Measurements from ENCODE around the gene MPHOSPH10.

The MPHOSPH10 gene

DNA sequence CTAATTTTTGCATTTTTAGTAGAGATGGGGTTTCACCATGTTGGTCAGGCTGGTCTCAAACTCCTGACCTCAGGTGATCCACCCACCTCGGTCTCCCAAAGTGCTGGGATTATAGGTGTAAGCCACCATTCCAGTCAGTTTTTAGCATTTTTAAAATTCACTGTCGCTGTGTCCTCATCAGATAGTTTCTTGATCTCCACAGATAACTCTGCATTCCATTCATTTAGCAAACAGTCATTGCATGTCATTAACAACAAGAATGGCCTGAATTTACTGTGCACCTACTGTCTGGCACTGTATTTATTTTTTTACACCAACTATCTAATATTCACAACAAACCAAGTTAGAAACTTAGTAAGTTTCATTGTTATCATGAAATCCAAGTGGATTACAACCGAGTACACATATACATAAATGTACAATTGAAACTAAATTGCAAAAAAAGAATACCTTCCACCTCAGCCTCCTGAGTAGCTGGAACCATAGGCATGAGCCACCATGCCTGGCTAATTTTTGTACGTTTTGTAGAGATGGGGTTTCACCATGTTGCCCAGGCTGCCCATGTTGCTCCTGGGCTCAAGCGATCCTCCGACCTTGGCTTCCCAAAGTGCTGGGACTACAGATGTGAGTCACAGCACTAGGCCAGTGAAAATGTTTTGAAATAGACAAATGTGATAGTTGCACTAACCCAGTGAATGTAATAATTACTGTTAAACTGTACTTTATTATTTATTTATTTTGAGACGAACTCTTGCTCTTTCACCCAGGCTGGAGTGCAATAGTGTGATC lies 4.7 kb upstream of the MPHOSPH10 start:
- Histone ChIP-seq H3K9me3 (replicated peaks in 1 of 2; ENCODE audit: control insufficient read depth in 2 of 2, insufficient read depth in 1 of 2, low read depth in 1 of 2, low read length in 2 of 2) (no peaks in the 10 kb centered on the region), H3K4me3 (ENCODE audit: low read length in 2 of 2) (no peak overlapping the region), H2AK5ac (ENCODE audit: low read depth, low read length) (no peak overlapping the region), H2BK15ac (ENCODE audit: low read length) (no peak overlapping the region), H3K14ac (ENCODE audit: low read length) (no peak overlapping the region), H2BK12ac (ENCODE audit: low read length) (no peak overlapping the region), H3K18ac (ENCODE audit: low read length) (no peak overlapping the region), H2BK120ac (ENCODE audit: low read depth, low read length) (no peak overlapping the region), H3K23ac (ENCODE audit: low read depth, low read length, poor library complexity) (no peak overlapping the region), H3K4me2 (ENCODE audit: insufficient read depth, low read length, poor library complexity, severe bottlenecking) (no peak overlapping the region), H2AFZ (ENCODE audit: low read length) (no peak overlapping the region), H3K27me3 (ENCODE audit: control insufficient read depth in 3 of 3, insufficient read depth in 3 of 3, low read depth in 1 of 3, low read length in 3 of 3) (no peaks in the 10 kb centered on the region), H3K79me1 (ENCODE audit: low read depth, low read length) (peaks cover 4% of the 10 kb centered on the region), H4K8ac (ENCODE audit: low read depth, low read length) (no peak overlapping the region), H3K4ac (ENCODE audit: low read length) (no peak overlapping the region), H2BK5ac (ENCODE audit: low read length) (no peak overlapping the region), H3K36me3 (replicated peaks in 1 of 2; ENCODE audit: control insufficient read depth in 2 of 2, insufficient read depth in 2 of 2, low read length in 2 of 2) (peaks cover 0 to 34% of the 10 kb centered on the region in 2 donors), H4K91ac (ENCODE audit: low read depth, low read length, poor library complexity) (no peak overlapping the region), H3K4me1 (ENCODE audit: control insufficient read depth in 2 of 2, insufficient read depth in 1 of 2, low read depth in 1 of 2, low read length in 2 of 2) (peaks cover 0 to 4% of the 10 kb centered on the region in 2 donors), H3K27ac (replicated peaks; ENCODE audit: low read length) (no peak overlapping the region), H3K9ac (ENCODE audit: low read depth, low read length, poor library complexity) (no peak overlapping the region)
- no peak for DNase-seq (ENCODE audit: low spot score)
- no CpG with 5 or more reads among the region's 7 CpGs for WGBS, 2 donors (ENCODE audit: extremely low coverage in 2 of 2, insufficient read length in 2 of 2, insufficient replicate concordance in 1 of 2)

DNA sequence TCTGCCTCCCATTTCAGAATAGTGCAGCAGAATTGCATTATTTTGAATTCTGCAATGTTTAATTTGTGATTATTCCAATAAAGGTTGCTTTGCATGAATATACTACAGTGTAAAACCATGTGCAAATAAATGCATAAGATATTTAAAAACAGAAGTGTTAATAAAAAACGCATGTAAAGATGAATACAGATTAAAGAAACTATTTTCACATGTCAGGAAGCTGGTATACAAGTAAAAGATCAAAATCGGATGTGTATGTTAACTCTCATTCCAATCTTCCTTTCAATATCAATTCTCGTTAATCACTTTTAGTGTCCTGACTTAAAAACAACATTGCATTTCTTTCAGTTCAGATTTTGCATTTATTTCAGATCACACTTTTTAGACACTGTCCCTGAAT lies 3.5 kb upstream of the MPHOSPH10 start:
- no peak overlapping the region for H2AFZ ChIP-seq (ENCODE audit: low read length)
- WGBS, 2 donors (ENCODE audit: extremely low coverage in 2 of 2, insufficient read length in 2 of 2, insufficient replicate concordance in 1 of 2): no CpG with 5 or more reads among the region's 3 CpGs
- no peak overlapping the region for H2BK120ac ChIP-seq (ENCODE audit: low read depth, low read length)
- peaks cover 4% of the 10 kb centered on the region for H3K79me1 ChIP-seq (ENCODE audit: low read depth, low read length)
- no peak overlapping the region for H3K9ac ChIP-seq (ENCODE audit: low read depth, low read length, poor library complexity)
- no peak overlapping the region for H3K23ac ChIP-seq (ENCODE audit: low read depth, low read length, poor library complexity)
- H3K27ac ChIP-seq (replicated peaks; ENCODE audit: low read length): no peak overlapping the region
- no peaks in the 10 kb centered on the region for H3K9me3 ChIP-seq (replicated peaks in 1 of 2; ENCODE audit: control insufficient read depth in 2 of 2, insufficient read depth in 1 of 2, low read depth in 1 of 2, low read length in 2 of 2)
- H3K4me2 ChIP-seq (ENCODE audit: insufficient read depth, low read length, poor library complexity, severe bottlenecking): no peak overlapping the region
- peaks cover 2 to 7% of the 10 kb centered on the region in 2 donors for H3K4me1 ChIP-seq (ENCODE audit: control insufficient read depth in 2 of 2, insufficient read depth in 1 of 2, low read depth in 1 of 2, low read length in 2 of 2)
- no peak overlapping the region for H3K4me3 ChIP-seq (ENCODE audit: low read length in 2 of 2)
- no peak overlapping the region for H2BK12ac ChIP-seq (ENCODE audit: low read length)
- H4K8ac ChIP-seq (ENCODE audit: low read depth, low read length): no peak overlapping the region
- H4K91ac ChIP-seq (ENCODE audit: low read depth, low read length, poor library complexity): no peak overlapping the region
- no peaks in the 10 kb centered on the region for H3K27me3 ChIP-seq (ENCODE audit: control insufficient read depth in 3 of 3, insufficient read depth in 3 of 3, low read depth in 1 of 3, low read length in 3 of 3)
- no peak overlapping the region for H2AK5ac ChIP-seq (ENCODE audit: low read depth, low read length)
- no peak overlapping the region for H3K14ac ChIP-seq (ENCODE audit: low read length)
- H2BK5ac ChIP-seq (ENCODE audit: low read length): no peak overlapping the region
- H3K18ac ChIP-seq (ENCODE audit: low read length): no peak overlapping the region
- DNase-seq (ENCODE audit: low spot score): no peak
- H3K36me3 ChIP-seq (replicated peaks in 1 of 2; ENCODE audit: control insufficient read depth in 2 of 2, insufficient read depth in 2 of 2, low read length in 2 of 2): peaks cover 0 to 22% of the 10 kb centered on the region in 2 donors
- no peak overlapping the region for H2BK15ac ChIP-seq (ENCODE audit: low read length)
- H3K4ac ChIP-seq (ENCODE audit: low read length): no peak overlapping the region

DNA sequence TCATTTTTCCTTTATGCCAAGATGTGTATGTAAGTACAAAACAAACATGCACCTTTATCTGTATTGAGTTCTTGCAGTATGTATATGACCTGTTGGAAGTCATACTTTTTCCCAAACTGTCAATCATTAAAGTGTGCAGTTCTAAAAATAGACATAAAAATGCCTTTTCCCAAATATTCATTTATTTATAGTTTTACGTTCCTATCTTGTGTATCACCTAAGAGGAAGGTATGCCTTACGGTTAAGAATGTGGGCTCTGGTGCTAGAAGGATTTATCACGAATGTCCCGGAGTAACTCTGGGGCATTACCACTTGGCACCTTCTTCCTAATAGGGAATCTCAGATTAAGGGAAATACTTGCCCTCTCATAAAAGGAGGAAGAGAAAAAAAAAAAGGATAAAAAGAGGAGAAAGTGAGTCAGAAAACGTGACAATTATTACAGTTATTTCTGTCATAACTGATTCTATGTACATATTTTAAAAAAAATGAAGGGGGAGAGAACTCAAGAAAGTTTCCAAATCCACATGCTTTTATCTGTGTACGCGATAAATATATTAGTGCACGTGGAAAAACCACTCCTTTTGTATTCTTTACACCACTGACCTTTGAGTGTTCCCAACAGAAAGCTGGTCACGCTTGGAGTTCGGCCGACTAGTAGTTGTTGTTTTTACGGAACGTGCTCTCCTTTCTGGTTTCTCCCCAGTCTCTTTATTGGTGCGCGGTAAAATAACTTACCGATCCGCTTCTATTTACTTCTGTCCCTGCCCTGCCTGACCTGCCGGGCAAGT lies 1.1 kb upstream of the MPHOSPH10 start:
- Histone ChIP-seq H3K4me3 (ENCODE audit: low read length in 2 of 2) (peak overlapping the region; percentile 81 to 96), H3K23ac (ENCODE audit: low read depth, low read length, poor library complexity) (peak overlapping the region; percentile 60), H3K9me3 (replicated peaks in 1 of 2; ENCODE audit: control insufficient read depth in 2 of 2, insufficient read depth in 1 of 2, low read depth in 1 of 2, low read length in 2 of 2) (no peaks in the 10 kb centered on the region), H4K91ac (ENCODE audit: low read depth, low read length, poor library complexity) (no peak overlapping the region), H3K79me1 (ENCODE audit: low read depth, low read length) (peaks cover 4% of the 10 kb centered on the region), H3K18ac (ENCODE audit: low read length) (peak overlapping the region; percentile 97), H3K27ac (replicated peaks; ENCODE audit: low read length) (peak overlapping the region; percentile 52), H3K14ac (ENCODE audit: low read length) (no peak overlapping the region), H4K8ac (ENCODE audit: low read depth, low read length) (no peak overlapping the region), H3K4me1 (ENCODE audit: control insufficient read depth in 2 of 2, insufficient read depth in 1 of 2, low read depth in 1 of 2, low read length in 2 of 2) (peaks cover 2 to 11% of the 10 kb centered on the region in 2 donors), H3K4me2 (ENCODE audit: insufficient read depth, low read length, poor library complexity, severe bottlenecking) (peak overlapping the region; percentile 54), H2AFZ (ENCODE audit: low read length) (peak overlapping the region; percentile 96), H3K27me3 (ENCODE audit: control insufficient read depth in 3 of 3, insufficient read depth in 3 of 3, low read depth in 1 of 3, low read length in 3 of 3) (no peaks in the 10 kb centered on the region), H3K9ac (ENCODE audit: low read depth, low read length, poor library complexity) (peak overlapping the region; percentile 97), H2AK5ac (ENCODE audit: low read depth, low read length) (no peak overlapping the region), H2BK5ac (ENCODE audit: low read length) (peak overlapping the region; percentile 77), H2BK120ac (ENCODE audit: low read depth, low read length) (no peak overlapping the region), H2BK12ac (ENCODE audit: low read length) (no peak overlapping the region), H3K4ac (ENCODE audit: low read length) (no peak overlapping the region), H3K36me3 (replicated peaks in 1 of 2; ENCODE audit: control insufficient read depth in 2 of 2, insufficient read depth in 2 of 2, low read length in 2 of 2) (peaks cover 3 to 22% of the 10 kb centered on the region in 2 donors), H2BK15ac (ENCODE audit: low read length) (peak overlapping the region; percentile 82)
- WGBS, 2 donors (ENCODE audit: extremely low coverage in 2 of 2, insufficient read length in 2 of 2, insufficient replicate concordance in 1 of 2): no CpG with 5 or more reads among the region's 18 CpGs
- DNase-seq (ENCODE audit: low spot score): no peak

DNA sequence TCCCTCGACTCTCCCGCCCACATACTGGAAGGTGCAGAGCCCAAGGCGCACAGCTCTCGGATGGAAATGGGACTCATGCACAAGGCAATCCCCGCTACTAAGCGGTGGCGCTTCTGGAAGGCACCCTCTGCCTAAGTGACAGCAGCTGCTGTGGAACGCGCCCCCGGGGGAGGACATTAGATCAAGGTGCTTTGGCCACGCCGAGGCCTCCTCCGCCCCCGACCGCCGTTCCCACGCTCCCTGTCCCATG lies 607 bp upstream of the MPHOSPH10 start:
- Histone ChIP-seq H3K23ac (ENCODE audit: low read depth, low read length, poor library complexity) (peak overlapping the region; percentile 60), H3K4me2 (ENCODE audit: insufficient read depth, low read length, poor library complexity, severe bottlenecking) (peak overlapping the region; percentile 54), H2BK5ac (ENCODE audit: low read length) (peak overlapping the region; percentile 77), H2BK15ac (ENCODE audit: low read length) (peak overlapping the region; percentile 82), H3K27ac (replicated peaks; ENCODE audit: low read length) (peak overlapping the region; percentile 52), H4K91ac (ENCODE audit: low read depth, low read length, poor library complexity) (no peak overlapping the region), H3K27me3 (ENCODE audit: control insufficient read depth in 3 of 3, insufficient read depth in 3 of 3, low read depth in 1 of 3, low read length in 3 of 3) (no peaks in the 10 kb centered on the region), H3K9me3 (replicated peaks in 1 of 2; ENCODE audit: control insufficient read depth in 2 of 2, insufficient read depth in 1 of 2, low read depth in 1 of 2, low read length in 2 of 2) (no peaks in the 10 kb centered on the region), H2AFZ (ENCODE audit: low read length) (peak overlapping the region; percentile 96), H3K4me1 (ENCODE audit: control insufficient read depth in 2 of 2, insufficient read depth in 1 of 2, low read depth in 1 of 2, low read length in 2 of 2) (peaks cover 2 to 11% of the 10 kb centered on the region in 2 donors), H2BK120ac (ENCODE audit: low read depth, low read length) (no peak overlapping the region), H3K9ac (ENCODE audit: low read depth, low read length, poor library complexity) (peak overlapping the region; percentile 97), H3K4me3 (ENCODE audit: low read length in 2 of 2) (peak overlapping the region; percentile 81 to 96), H3K18ac (ENCODE audit: low read length) (peak overlapping the region; percentile 97), H2BK12ac (ENCODE audit: low read length) (no peak overlapping the region), H3K14ac (ENCODE audit: low read length) (no peak overlapping the region), H3K4ac (ENCODE audit: low read length) (no peak overlapping the region), H3K79me1 (ENCODE audit: low read depth, low read length) (peaks cover 4% of the 10 kb centered on the region), H2AK5ac (ENCODE audit: low read depth, low read length) (no peak overlapping the region), H3K36me3 (replicated peaks in 1 of 2; ENCODE audit: control insufficient read depth in 2 of 2, insufficient read depth in 2 of 2, low read length in 2 of 2) (peaks cover 5 to 27% of the 10 kb centered on the region in 2 donors), H4K8ac (ENCODE audit: low read depth, low read length) (no peak overlapping the region)
- no peak for DNase-seq (ENCODE audit: low spot score)
- WGBS, 2 donors (ENCODE audit: extremely low coverage in 2 of 2, insufficient read length in 2 of 2, insufficient replicate concordance in 1 of 2): no CpG with 5 or more reads among the region's 17 CpGs

Measured in neuronal stem cell (in vitro differentiated cells).